Motor neuron (in vitro differentiated cells): ENCODE data around the gene NFKBIZ. TPM values are rescaled to one million over a fixed set of nuclear protein-coding genes. Genes with fewer than 3 reads are reported as not detected.

Source experiments
- ATAC-seq, 8 experiments: fragments of 200-7000 bp; cut with Tn5 transposase; replicated peaks in 6 of 8; 2 replicates each; pipeline ENCODE4 v1.8.0; 2021; ENCODE audit warnings: mild to moderate bottlenecking in 8 of 8, moderate library complexity in 8 of 8
- H3K27ac ChIP-seq, 2 donors: fragments of 250-450 bp; sonication (Bioruptor Pico); 2 replicates each; pipeline ENCODE4 v1.9.0; 2021; ENCODE audit warnings: antibody characterized with exemption in 2 of 2, mild to moderate bottlenecking in 2 of 2, moderate library complexity in 1 of 2
- H3K4me1 ChIP-seq, 2 donors: fragments of 250-450 bp; sonication (Bioruptor Pico); replicated peaks in 1 of 2; 2 replicates each; pipeline ENCODE4 v1.6.1; 2021; ENCODE audit warnings: antibody characterized with exemption in 2 of 2, mild to moderate bottlenecking in 2 of 2, moderate library complexity in 1 of 2
- H3K4me3 ChIP-seq, 5 donors: fragments of 250-450 bp; sonication (Bioruptor Pico); 2 replicates each; pipeline ENCODE4 v1.9.0; 2021; ENCODE audit warnings: antibody characterized with exemption in 5 of 5, mild to moderate bottlenecking in 5 of 5, moderate library complexity in 4 of 5
- WGBS, 10 experiments: fragments of 450-650 bp; shearing (Covaris generic); methylation state at CpG; one replicate each; pipeline ENCODE4 v1.0.0; 2022; 5-methylcytosine and 5-hydroxymethylcytosine counted together
- in situ Hi-C, 9 experiments: fragments of 400-800 bp; cut with MboI; loops; one replicate each; pipeline ENCODE4 v1.15.0; 2021; ENCODE audit warnings: low sequenced_read_pairs in 9 of 9, low pct_unique_long_range_greater_than_20kb in 2 of 9; ENCODE audit not compliant: unreplicated experiment in 9 of 9
- total RNA-seq, 8 experiments: library from RNA; unstranded; fragments of 300-600 nt; gene quantifications; 2 replicates each; pipeline versions ENCODE4 v1.2.3 to v1.2.4, GENCODE V29; 2022

NFKBIZ gene
- total RNA-seq, 8 experiments from 2014 or later = 0.54 to 21.0 (median 6.3) TPM

DNA sequence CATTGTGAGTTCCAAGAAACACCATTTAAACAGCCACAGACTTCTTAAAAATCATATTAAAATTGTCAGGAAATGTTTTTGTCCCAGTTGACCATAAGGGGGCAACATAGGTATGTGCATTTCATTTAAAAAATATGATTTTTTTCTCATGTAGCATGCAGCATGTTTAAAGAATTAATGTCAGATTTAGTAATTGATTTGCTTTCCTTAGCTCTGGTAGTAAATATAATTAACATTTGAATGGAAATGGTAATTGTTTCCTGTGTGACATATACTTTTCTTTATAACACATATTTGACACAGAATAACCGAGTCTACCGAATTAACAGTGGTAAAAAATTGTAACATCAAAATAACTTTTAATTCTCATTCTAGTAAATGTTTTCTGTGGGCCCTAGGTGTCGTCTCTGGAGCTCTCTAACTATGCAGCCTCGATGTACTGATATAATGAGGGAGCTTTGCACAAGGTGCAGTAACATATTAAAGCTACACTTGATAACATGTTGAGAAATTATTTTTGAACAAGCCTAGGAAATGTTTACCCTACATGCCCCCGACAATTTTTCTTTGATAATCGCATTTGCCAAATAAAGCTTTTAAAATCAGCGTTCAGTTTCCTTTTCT, 35.4 kb upstream of the NFKBIZ start:
- in situ Hi-C loops = loop anchor here in 6 of 9 experiments (5.0 to 25.0 kb wide), 4 partner anchors 411 to 723 kb away; no protein-coding TSS in a partner anchor
- ATAC-seq = no peak
- H3K4me3 ChIP-seq = no peak overlapping the region
- WGBS, 10 experiments = 35 to 100% (median 80%) methylated on average over 2 to 7 of the region's 7 CpGs
- peaks cover 0 to 3% of the 10 kb centered on the region in 2 donors for H3K4me1 ChIP-seq
- H3K27ac ChIP-seq = no peak overlapping the region

DNA sequence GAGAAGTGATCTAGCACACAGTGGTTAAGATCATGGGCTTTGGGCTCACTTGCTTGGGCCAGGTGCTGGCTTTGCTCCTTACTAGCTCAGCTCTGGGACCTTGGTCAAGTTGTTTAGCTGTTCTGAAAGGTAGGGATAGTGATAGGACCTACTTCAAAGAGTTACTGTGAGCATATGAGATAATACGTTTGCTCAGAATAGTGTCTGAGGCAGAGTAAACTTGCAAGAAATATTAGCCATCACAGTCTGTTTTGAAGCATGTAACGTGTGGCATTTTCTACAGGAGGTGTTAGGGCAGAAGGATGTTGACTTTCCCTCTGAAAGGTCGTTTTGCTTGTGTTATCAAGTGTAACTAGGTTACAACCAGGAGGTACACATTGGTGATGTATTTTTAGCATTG, 34.5 kb upstream of the NFKBIZ start:
- in situ Hi-C loops = loop anchor here in 6 of 9 experiments (5.0 to 25.0 kb wide), 4 partner anchors 410 to 722 kb away; no protein-coding TSS in a partner anchor
- H3K27ac ChIP-seq = no peak overlapping the region
- peaks cover 0 to 3% of the 10 kb centered on the region in 2 donors for H3K4me1 ChIP-seq
- peak in 1 of 8 experiments; percentile 80 for ATAC-seq
- H3K4me3 ChIP-seq = no peak overlapping the region
- 57 to 100% (median 94%) methylated on average over 1 to 3 of the region's 3 CpGs for WGBS, 10 experiments

DNA sequence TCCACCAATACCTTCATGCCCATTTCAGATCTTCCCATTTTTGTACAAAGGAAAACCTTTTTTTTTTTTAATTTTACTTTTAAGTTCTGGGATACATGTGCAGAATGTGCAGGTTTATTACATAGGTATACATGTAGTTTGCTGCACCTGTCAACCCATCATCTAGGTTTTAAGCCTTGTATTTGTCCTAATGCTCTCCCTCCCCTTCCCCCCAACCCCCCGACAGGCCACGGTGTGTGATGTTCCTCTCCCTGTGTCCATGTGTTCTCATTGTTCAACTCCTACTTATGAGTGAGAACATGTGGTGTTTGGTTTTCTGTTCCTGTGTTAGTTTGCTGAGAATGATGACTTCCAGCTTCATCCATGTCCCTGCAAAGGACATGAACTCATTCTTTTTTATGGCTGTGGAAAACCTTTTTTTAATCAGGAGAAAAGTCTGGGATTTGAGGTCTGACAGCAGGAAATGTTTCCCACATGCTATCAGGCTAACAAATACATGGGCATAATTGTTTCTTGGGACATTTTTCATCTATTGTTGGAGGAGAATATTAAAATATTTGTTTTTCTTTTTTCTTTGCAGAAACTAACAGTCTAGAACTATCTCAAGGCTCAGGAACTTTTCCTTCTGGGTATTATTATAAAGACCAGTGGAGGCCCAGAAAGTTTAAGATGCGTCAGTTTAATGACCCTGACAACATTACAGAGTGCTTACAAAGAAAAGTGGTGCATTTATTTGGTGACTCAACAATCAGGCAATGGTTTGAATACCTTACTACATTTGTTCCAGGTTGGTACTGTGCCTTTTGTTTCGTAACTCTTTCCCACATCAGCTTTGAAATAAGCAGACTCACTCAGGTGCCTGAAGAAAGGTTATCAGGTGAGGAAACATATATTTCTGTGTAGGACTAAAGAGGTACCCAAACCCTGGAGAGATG, 32.8 kb upstream of the NFKBIZ start:
- H3K4me3 ChIP-seq = no peak overlapping the region
- no peak for ATAC-seq
- H3K27ac ChIP-seq = no peak overlapping the region
- in situ Hi-C loops = loop anchor here in 5 of 9 experiments (10.0 to 25.0 kb wide), 3 partner anchors 408 to 721 kb away; no protein-coding TSS in a partner anchor
- peaks cover 0 to 3% of the 10 kb centered on the region in 2 donors for H3K4me1 ChIP-seq
- 40 to 100% (median 91%) methylated on average over 1 to 4 of the region's 4 CpGs; no CpG with 5 or more reads in 3 of the 10 experiments for whole genome bisulfite sequencing, 10 experiments

- 78 to 100% (median 86%) methylated on average over 1 to 5 of the region's 5 CpGs; no CpG with 5 or more reads in 5 of the 10 experiments for WGBS, 10 experiments
- in situ Hi-C loops = loop anchor here in 5 of 9 experiments (10.0 to 25.0 kb wide), 3 partner anchors 407 to 719 kb away; no protein-coding TSS in a partner anchor
- Histone ChIP-seq H3K4me3 (no peak overlapping the region), H3K27ac (no peak overlapping the region), H3K4me1 (peaks cover 0 to 3% of the 10 kb centered on the region in 2 donors)
- no peak for ATAC-seq
Observed at GRCh38 chr3:101817992-101818391, 31.3 kb upstream of the NFKBIZ start.

GRCh38 chr3:101819649-101820206, 29.6 kb upstream of the NFKBIZ start:
- Histone ChIP-seq H3K4me1 (no peaks in the 10 kb centered on the region), H3K4me3 (no peak overlapping the region), H3K27ac (no peak overlapping the region)
- no peak for ATAC-seq
- in situ Hi-C loops = loop anchor here in 5 of 9 experiments (10.0 to 25.0 kb wide), 3 partner anchors 405 to 718 kb away; no protein-coding TSS in a partner anchor
- WGBS, 10 experiments = 73 to 100% (median 100%) methylated on average over 1 to 2 of the region's 2 CpGs; no CpG with 5 or more reads in 1 of the 10 experiments

- no peaks in the 10 kb centered on the region for H3K4me1 ChIP-seq
- no peak overlapping the region for H3K27ac ChIP-seq
- no peak for ATAC-seq
- 89 to 100% (median 100%) methylated on average over 3 to 10 of the region's 19 CpGs; no CpG with 5 or more reads in 6 of the 10 experiments for WGBS, 10 experiments
- in situ Hi-C loops = loop anchor here in 5 of 9 experiments (25.0 kb wide), 2 partner anchors 416 to 716 kb away; no protein-coding TSS in a partner anchor
- H3K4me3 ChIP-seq = no peak overlapping the region
Observed at GRCh38 chr3:101821503-101821902, 27.8 kb upstream of the NFKBIZ start.

- H3K4me3 ChIP-seq = no peak overlapping the region
- no peak overlapping the region for H3K27ac ChIP-seq
- peaks cover under 1 to 11% of the 10 kb centered on the region in 2 donors for H3K4me1 ChIP-seq
- in situ Hi-C loops = loop anchor here in 5 of 9 experiments (25.0 kb wide), 2 partner anchors 414 to 714 kb away; no protein-coding TSS in a partner anchor
- no peak for ATAC-seq
- 80 to 100% (median 92%) methylated on average over 1 to 4 of the region's 5 CpGs; no CpG with 5 or more reads in 3 of the 10 experiments for WGBS, 10 experiments
Observed at GRCh38 chr3:101823525-101823924, 25.8 kb upstream of the NFKBIZ start.

DNA sequence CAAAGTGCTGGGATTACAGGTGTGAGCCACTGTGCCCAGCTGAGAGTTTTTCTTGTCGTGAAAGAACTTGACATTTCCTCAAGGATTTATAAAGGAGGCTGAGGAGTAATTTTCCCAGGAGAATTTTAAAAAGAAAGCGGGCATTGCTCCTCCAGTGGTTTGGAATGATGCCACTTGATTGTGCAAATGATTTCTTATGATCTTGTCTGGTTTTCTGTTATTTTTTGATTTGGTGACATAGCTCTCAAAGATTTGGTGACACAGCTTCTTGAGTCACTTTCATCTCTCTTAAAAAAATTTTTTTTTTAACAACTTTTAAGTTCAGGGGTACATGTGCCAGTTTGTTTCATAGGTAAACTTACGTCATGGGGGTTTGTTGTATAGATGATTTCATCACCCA, 24.6 kb upstream of the NFKBIZ start:
- WGBS, 10 experiments = 0 to 94% (median 76%) methylated on average over 1 to 3 of the region's 3 CpGs; no CpG with 5 or more reads in 1 of the 10 experiments
- H3K4me1 ChIP-seq = peaks cover 9 to 23% of the 10 kb centered on the region in 2 donors
- ATAC-seq = no peak
- in situ Hi-C loops = loop anchor here in 5 of 9 experiments (25.0 kb wide), 2 partner anchors 413 to 713 kb away; no protein-coding TSS in a partner anchor
- no peak overlapping the region for H3K4me3 ChIP-seq
- H3K27ac ChIP-seq = no peak overlapping the region

- Histone ChIP-seq H3K4me3 (no peak overlapping the region), H3K27ac (no peak overlapping the region), H3K4me1 (peaks cover 9 to 23% of the 10 kb centered on the region in 2 donors)
- in situ Hi-C loops = no loop called here
- ATAC-seq = no peak
- WGBS, 10 experiments = 20 to 100% (median 93%) methylated on average over 1 to 2 of the region's 2 CpGs; no CpG with 5 or more reads in 1 of the 10 experiments
Observed at GRCh38 chr3:101825904-101826445, 23.3 kb upstream of the NFKBIZ start.

GRCh38 chr3:101827211-101828174, 21.8 kb upstream of the NFKBIZ start:
- Histone ChIP-seq H3K4me1 (peaks cover 9 to 23% of the 10 kb centered on the region in 2 donors), H3K27ac (peak overlapping the region; percentile 20 to 60), H3K4me3 (peak overlapping the region; percentile 15 to 35 (median 27))
- peak; percentile 80 to 94 (median 85) for ATAC-seq
- in situ Hi-C loops = no loop called here
- WGBS, 10 experiments = 1 to 35% (median 15%) methylated on average over 5 to 19 of the region's 30 CpGs

- H3K4me1 ChIP-seq = peaks cover 9 to 23% of the 10 kb centered on the region in 2 donors
- no peak overlapping the region for H3K27ac ChIP-seq
- 0 to 17% (median 8%) methylated on average over 1 to 3 of the region's 3 CpGs for WGBS, 10 experiments
- in situ Hi-C loops = no loop called here
- H3K4me3 ChIP-seq = peak overlapping the region in 4 of 5 donors; percentile 24 to 35 (median 28)
- peak in 2 of 8 experiments; percentile 25 to 41 for ATAC-seq
Observed at GRCh38 chr3:101828276-101828675, 21.0 kb upstream of the NFKBIZ start.
